Activated B cell treated with CpG ODN at 0.5 μM for 24 hours (primary cell): Measurements from ENCODE around the gene CCDC141. TPM values are rescaled to one million over a fixed set of nuclear protein-coding genes. Genes with fewer than 3 reads are reported as not detected.

Experiments used
- ATAC-seq: fragments of 200-7000 bp; cut with Tn5 transposase; one replicate; pipeline ENCODE4 v1.10.0; 2021; ENCODE audit warnings: low read depth, mild to moderate bottlenecking, moderate library complexity
- CTCF ChIA-PET: fragments of 350-600 bp; sonication (Branson Sonifier 250); formaldehyde crosslinking; loops from one replicate; lab custom pipeline; 2021; ENCODE audit warnings: antibody characterized with exemption; lab: Charles Lee
- POLR2A ChIA-PET: fragments of 350-600 bp; sonication (Branson Sonifier 250); formaldehyde crosslinking; loops from one replicate; lab custom pipeline; 2021; ENCODE audit warnings: antibody characterized with exemption; lab: Charles Lee
- DNase-seq: peaks from one replicate; pipeline ENCODE4 v3.0.0; 2022
- H3K27ac Mint-ChIP-seq: one replicate; pipeline ENCODE4 v1.8.0; 2020; ENCODE audit warnings: mixed read lengths
- H3K27me3 Mint-ChIP-seq: one replicate; pipeline ENCODE4 v1.8.0; 2021; ENCODE audit warnings: mixed read lengths
- H3K36me3 Mint-ChIP-seq: one replicate; pipeline ENCODE4 v1.8.0; 2021; ENCODE audit warnings: low read depth, mixed read lengths
- H3K4me1 Mint-ChIP-seq: one replicate; pipeline ENCODE4 v1.8.0; 2021; ENCODE audit warnings: mixed read lengths
- H3K4me3 Mint-ChIP-seq: one replicate; pipeline ENCODE4 v1.8.0; 2020; ENCODE audit warnings: mild to moderate bottlenecking, mixed read lengths
- H3K9me3 Mint-ChIP-seq: one replicate; pipeline ENCODE4 v1.8.0; 2020; ENCODE audit warnings: mixed read lengths
- CTCF ChIP-seq: fragments of 200-600 bp; IDR thresholded peaks from one replicate; pipeline ENCODE4 v1.8.0; 2022; ENCODE audit warnings: antibody characterized with exemption, mild to moderate bottlenecking
- intact Hi-C: fragments of 100-400 bp; cut with micrococcal nuclease; formaldehyde crosslinking; loops from one replicate; pipeline ENCODE4 v1.15.1; 2024
- total RNA-seq: library from RNA; stranded (reverse); gene quantifications from 2 replicates; pipeline ENCODE4 v1.2.3, GENCODE V29; 2022

The CCDC141 gene
- total RNA-seq, 1 donor from 2014 or later, result 38.8 TPM

- no peaks in the 10 kb centered on the region for H3K27me3 Mint-ChIP-seq
- POLR2A ChIA-PET, result no interaction called here
- DNase-seq (no peak), ATAC-seq (no peak)
- H3K36me3 Mint-ChIP-seq, result peaks cover 13% of the 10 kb centered on the region
- peaks cover 4% of the 10 kb centered on the region for H3K9me3 Mint-ChIP-seq
- intact Hi-C loops, result no loop called here
- H3K4me3 Mint-ChIP-seq, result no peak overlapping the region
- no peak for TF ChIP-seq CTCF
- peaks cover 2% of the 10 kb centered on the region for H3K4me1 Mint-ChIP-seq
- CTCF ChIA-PET, result no interaction called here
- H3K27ac Mint-ChIP-seq, result no peak overlapping the region
These were observed 100.8 kb downstream of the CCDC141 start for GRCh38 chr2:178949151-178949550.

- intact Hi-C loops, result no loop called here
These were observed 102.9 kb downstream of the CCDC141 start for GRCh38 chr2:178947006-178947405.

GRCh38 chr2:178946494-178946893, 103.4 kb downstream of the CCDC141 start:
- intact Hi-C loops, result no loop called here
- Mint-ChIP-seq H3K9me3 (peaks cover 4% of the 10 kb centered on the region), H3K4me1 (peaks cover 2% of the 10 kb centered on the region), H3K4me3 (no peak overlapping the region), H3K36me3 (peaks cover 24% of the 10 kb centered on the region), H3K27ac (no peak overlapping the region), H3K27me3 (no peaks in the 10 kb centered on the region)
- ChIA-PET POLR2A (no interaction called here), CTCF (interaction anchor here (1.1 to 1.2 kb wide), 2 partner anchors 37 to 74 kb away, joined by 3 read pairs; no protein-coding TSS in a partner anchor)
- ATAC-seq (no peak), DNase-seq (no peak)
- TF ChIP-seq CTCF, result no peak

More at GRCh38 chr2:178947006-178947405, 102.9 kb downstream of the CCDC141 start:
- Mint-ChIP-seq H3K4me3 (no peak overlapping the region), H3K27ac (no peak overlapping the region), H3K36me3 (peaks cover 22% of the 10 kb centered on the region), H3K9me3 (peaks cover 4% of the 10 kb centered on the region), H3K4me1 (peaks cover 2% of the 10 kb centered on the region), H3K27me3 (no peaks in the 10 kb centered on the region)
- TF ChIP-seq CTCF, result no peak
- no peak for DNase-seq
- CTCF ChIA-PET, result interaction anchor here (1.1 kb wide), 1 partner anchor 37 kb away, joined by 3 read pairs; no protein-coding TSS in a partner anchor
- POLR2A ChIA-PET, result no interaction called here
- ATAC-seq, result no peak

- Mint-ChIP-seq H3K4me1 (no peaks in the 10 kb centered on the region), H3K9me3 (peaks cover 4% of the 10 kb centered on the region), H3K27ac (no peak overlapping the region), H3K27me3 (no peaks in the 10 kb centered on the region), H3K4me3 (no peak overlapping the region), H3K36me3 (peaks cover 35% of the 10 kb centered on the region)
- ATAC-seq (no peak), DNase-seq (no peak)
- POLR2A ChIA-PET, result no interaction called here
- CTCF ChIA-PET, result no interaction called here
- TF ChIP-seq CTCF, result no peak
- intact Hi-C loops, result no loop called here
These were observed 106.2 kb downstream of the CCDC141 start for GRCh38 chr2:178943745-178944144.

GRCh38 chr2:178934571-178934970, 115.4 kb downstream of the CCDC141 start:
- intact Hi-C loops, result no loop called here
- TF ChIP-seq CTCF, result no peak
- ChIA-PET CTCF (no interaction called here), POLR2A (no interaction called here)
- Mint-ChIP-seq H3K4me1 (no peaks in the 10 kb centered on the region), H3K9me3 (peaks cover 24% of the 10 kb centered on the region), H3K4me3 (no peak overlapping the region), H3K27me3 (no peaks in the 10 kb centered on the region), H3K36me3 (peaks cover 37% of the 10 kb centered on the region), H3K27ac (no peak overlapping the region)
- ATAC-seq (no peak), DNase-seq (no peak)
